K562 (cell line): ENCODE results near the gene FES. TPM values are rescaled to one million over a fixed set of nuclear protein-coding genes. Genes with fewer than 3 reads are reported as not detected.
"Not testable (repeated sequence)": the region's sequence is repeated elsewhere in the genome, so short reads cannot be mapped to it uniquely, and the experiment has no call there.

Experiments used
- ATAC-seq: fragments of 200-7000 bp; cut with Tn5 transposase; 3 replicates; pipeline ENCODE4 v1.9.1; 2020; ENCODE audit warnings: moderate library complexity
- BruUV-seq: library from RNA; stranded (reverse); fragments of 400-500 nt; replicated peaks from 2 replicates; lab custom pipeline; 2021; lab: Mats Ljungman, UMichigan
- CTCF ChIA-PET: fragments of 300-600 bp; formaldehyde crosslinking; extraction: SDS; loops from one replicate; lab custom pipeline; 2021; ENCODE audit warnings: low intra/inter-chr PET ratio; lab: Yijun Ruan, JAX
- POLR2A ChIA-PET: fragments of 300-600, 350-650 bp; sonication (Branson Sonifier 250); formaldehyde crosslinking; extraction: SDS; loops from one replicate; lab custom pipeline; 2021; ENCODE audit warnings: antibody characterized with exemption, inconsistent platforms; lab: Yijun Ruan, JAX
- DNase-seq, 4 experiments: peaks; one replicate each; pipeline versions ENCODE4 v3.0.0 to v3.0.0-alpha.2; 2011 to 2018; ENCODE audit warnings: low spot score in 3 of 4, mixed read lengths in 3 of 4; ENCODE audit errors: extremely low read depth in 1 of 4
- FAIRE-seq: peaks from 2 replicates; lab custom pipeline; 2011; peaks lifted over from hg19 to GRCh38; lab: Jason Lieb, UNC
- H2AFZ ChIP-seq: 2 replicates; pipeline ENCODE4 v1.6.0; 2011; ENCODE audit warnings: low read depth, low read length, control low read depth, inconsistent platforms
- H3K27ac ChIP-seq: fragments of 200-600 bp; 3 replicates; pipeline ENCODE4 v1.8.0; 2011; ENCODE audit warnings: low read depth, mild to moderate bottlenecking, control low read depth, inconsistent platforms, low read length, moderate library complexity, mixed read lengths; ENCODE audit errors: extremely low read depth
- H3K27me3 ChIP-seq, 2 experiments: fragments of 300-600 bp in 1 of 2; 2 replicates in 1 of 2; 3 replicates in 1 of 2; pipeline versions ENCODE4 v1.6.0 to v1.8.0; 2011; ENCODE audit warnings: inconsistent platforms in 2 of 2, low read length in 2 of 2, mild to moderate bottlenecking in 1 of 2, mixed read lengths in 1 of 2, moderate library complexity in 1 of 2; ENCODE audit not compliant: control insufficient read depth in 2 of 2, insufficient read depth in 2 of 2
- H3K36me3 ChIP-seq: fragments of 300-600 bp; 3 replicates; pipeline ENCODE4 v1.8.0; 2011; ENCODE audit warnings: mild to moderate bottlenecking, low read length, inconsistent platforms; ENCODE audit not compliant: control insufficient read depth, insufficient read depth
- H3K4me1 ChIP-seq, 2 experiments: fragments of 200-600 bp in 1 of 2; replicated peaks in 1 of 2; 2 replicates in 1 of 2; 3 replicates in 1 of 2; pipeline versions ENCODE4 v1.5.1 to v1.8.0; 2011; ENCODE audit warnings: inconsistent platforms in 2 of 2, low read length in 2 of 2, mild to moderate bottlenecking in 1 of 2, mixed read lengths in 1 of 2, moderate library complexity in 1 of 2; ENCODE audit not compliant: control insufficient read depth in 2 of 2, insufficient read depth in 2 of 2
- H3K4me2 ChIP-seq: 2 replicates; pipeline ENCODE4 v1.6.1; 2011; ENCODE audit warnings: low read length, control low read depth, inconsistent platforms, mixed read lengths; ENCODE audit not compliant: insufficient read depth
- H3K4me3 ChIP-seq: fragments of 200-600 bp; sonication (generic), shearing (Covaris generic); 2 replicates; pipeline ENCODE4 v1.5.1; 2016; ENCODE audit warnings: control low read depth, inconsistent platforms
- H3K79me2 ChIP-seq: fragments of 200-600 bp; 3 replicates; pipeline ENCODE4 v1.8.0; 2011; ENCODE audit warnings: low read length, inconsistent platforms; ENCODE audit not compliant: control insufficient read depth, insufficient read depth
- H3K9ac ChIP-seq, 2 experiments: 2 replicates each; pipeline versions ENCODE4 v1.6.0 to v1.6.1; 2011; ENCODE audit warnings: low read depth in 2 of 2, low read length in 2 of 2, control low read depth in 1 of 2, inconsistent platforms in 1 of 2, mild to moderate bottlenecking in 1 of 2, mixed read lengths in 1 of 2; ENCODE audit not compliant: insufficient read depth in 1 of 2
- H3K9me1 ChIP-seq: one replicate; pipeline ENCODE4 v1.6.0; 2011; ENCODE audit warnings: inconsistent platforms, mild to moderate bottlenecking, low read length, moderate library complexity; ENCODE audit not compliant: control insufficient read depth, insufficient read depth
- H3K9me3 ChIP-seq: replicated peaks from 2 replicates; pipeline ENCODE4 v1.5.1; 2011; ENCODE audit warnings: low read depth, low read length, inconsistent platforms; ENCODE audit not compliant: control insufficient read depth, insufficient read depth
- H4K20me1 ChIP-seq: replicated peaks from 2 replicates; pipeline ENCODE4 v1.6.1; 2011; ENCODE audit warnings: low read length, inconsistent platforms, mixed read lengths; ENCODE audit not compliant: control insufficient read depth, insufficient read depth
- NCOR1 ChIP-seq: fragments of 450-650 bp; IDR thresholded peaks from 2 replicates; pipeline ENCODE4 v1.6.1; 2016; ENCODE audit warnings: mild to moderate bottlenecking, moderate library complexity
- ZBTB33 ChIP-seq: sonication (generic); formaldehyde crosslinking; IDR thresholded peaks from 2 replicates; pipeline ENCODE4 v1.8.1; 2023; ENCODE audit warnings: mild to moderate bottlenecking, missing genetic modification reagents
- ZNF384 ChIP-seq: IDR thresholded peaks from 2 replicates; pipeline ENCODE4 v1.6.1; 2012; ENCODE audit warnings: low read depth, low read length, improper control_type of control experiment
- WGBS: fragments of 100-300 bp; shearing (Covaris generic); methylation state at CpG from one replicate; pipeline ENCODE4 v1.1.6; 2016; ENCODE audit warnings: low coverage, mixed read lengths; ENCODE audit not compliant: insufficient coverage; ENCODE audit errors: missing lambda C conversion rate; 5-methylcytosine and 5-hydroxymethylcytosine counted together
- in situ Hi-C: fragments of 300-500 bp; cut with MboI; formaldehyde crosslinking; loops from 4 replicates; pipeline ENCODE4 v1.15.0; 2018; ENCODE audit warnings: inconsistent platforms, mixed read lengths
- intact Hi-C: fragments of 100-400 bp; cut with micrococcal nuclease; formaldehyde crosslinking; loops from 2 replicates; pipeline ENCODE4 v1.14.2; 2022
- polyA plus RNA-seq, 8 experiments: library from polyadenylated mRNA; depleted of rRNA in 4 of 8; stranded (reverse) in 5 of 8; unstranded in 3 of 8; fragments of >200 nt; fragmentation: Nextera tagmentation in 2 of 8; fragmentation: Illumina TruSeq in 1 of 8; extraction: Ambion mirVana in 2 of 8; extraction: Trizol in 1 of 8; gene quantifications; 2 replicates each; pipeline versions ENCODE4 v1.2.1 to v1.2.3, GENCODE V29; 2011 to 2014; ENCODE audit warnings: inconsistent platforms in 1 of 8, missing spikeins in 1 of 8
- total RNA-seq, 7 experiments: library from RNA; depleted of rRNA in 6 of 7; stranded (reverse); fragments of >200 nt in 6 of 7; fragmentation: Illumina TruSeq in 2 of 7; extraction: Trizol in 2 of 7; gene quantifications; 2 replicates each; pipeline versions ENCODE4 v1.2.1 to v1.2.3, GENCODE V29; 2011 to 2021; ENCODE audit warnings: low replicate concordance in 1 of 7

FES gene
- total and polyA plus RNA-seq, 9 of the 15 experiments (the other 6 are each of a cell fraction or from before 2014, with no cell fraction given) = 0.38 to 2.6 (median 0.82) TPM

GRCh38 chr15:90895571-90896117 is 11.3 kb downstream of the FES start (continued):
- peak; percentile 43 for TF ChIP-seq NCOR1

- H3K36me3 ChIP-seq, BruUV-seq, FAIRE-seq, H3K27ac ChIP-seq, H3K79me2 ChIP-seq, H3K9me3 ChIP-seq, ATAC-seq, in situ Hi-C loops, H2AFZ ChIP-seq, H3K27me3 ChIP-seq, H3K4me3 ChIP-seq, H3K4me2 ChIP-seq, H3K9me1 ChIP-seq, DNase-seq, H3K9ac ChIP-seq, H4K20me1 ChIP-seq, intact Hi-C loops: not testable (repeated sequence)
- peaks cover 29 to 49% of the 10 kb centered on the region in 2 experiments for H3K4me1 ChIP-seq
- WGBS = 77% methylated on average over 9 of the region's 14 CpGs
- POLR2A ChIA-PET = interaction anchor here (0.7 kb wide), 1 partner anchor 1835 kb away, joined by 3 read pairs; no protein-coding TSS in a partner anchor
- CTCF ChIA-PET = interaction anchor here (0.6 kb wide), 1 partner anchor 34 kb away, joined by 3 read pairs; no protein-coding TSS in a partner anchor
- TF ChIP-seq ZBTB33 (CRISPR knock-in tag) (peak; percentile 96), ZNF384 (0 out of 2 replicates have a peak, but pooled peaks have one; percentile 6)
Observed at GRCh38 chr15:90897131-90897655, 12.9 kb downstream of the FES start.
